K562 (cell line): ENCODE measurements around the gene ZNF503.

Source experiments
- ERF ChIP-seq: fragments of 450-650 bp; formaldehyde crosslinking; IDR thresholded peaks from 2 replicates; pipeline ENCODE4 v1.4.0; 2020; ENCODE audit warnings: mild to moderate bottlenecking, mixed read lengths
- FOXK2 ChIP-seq, 2 experiments: fragments of 450-650 bp; IDR thresholded peaks in 1 of 2; conservative IDR thresholded peaks in 1 of 2; 2 replicates each; pipeline ENCODE4 v1.6.1; 2016; ENCODE audit warnings: low read depth in 2 of 2, mild to moderate bottlenecking in 1 of 2
- MLX ChIP-seq, 2 experiments: fragments of 450-650 bp in 1 of 2; sonication (generic) in 1 of 2; formaldehyde crosslinking; conservative IDR thresholded peaks; 2 replicates each; pipeline versions ENCODE4 v1.4.0 to v1.8.1; 2020 to 2022; ENCODE audit warnings: mild to moderate bottlenecking in 1 of 2, missing genetic modification reagents in 1 of 2
- TF ChIP-seq, protein P1 (sequence below): fragments of 450-650 bp; formaldehyde crosslinking; conservative IDR thresholded peaks from 2 replicates; pipeline ENCODE4 v1.4.0; 2022; ENCODE audit warnings: mild to moderate bottlenecking, missing genetic modification characterization
- TF ChIP-seq, protein P2 (sequence below): sonication (generic); formaldehyde crosslinking; IDR thresholded peaks from 2 replicates; pipeline ENCODE4 v1.8.0; 2022; ENCODE audit warnings: missing genetic modification reagents, mild to moderate bottlenecking, borderline replicate concordance
- TF ChIP-seq, protein P3 (sequence below), 3 experiments: IDR thresholded peaks in 2 of 3; conservative IDR thresholded peaks in 1 of 3; 2 replicates each; pipeline ENCODE4 v1.5.1; 2011 to 2012; ENCODE audit warnings: low read length in 3 of 3, mild to moderate bottlenecking in 3 of 3, control low read depth in 2 of 3, improper control_type of control experiment in 1 of 3, inconsistent platforms in 1 of 3, low read depth in 1 of 3, mixed read lengths in 1 of 3, moderate library complexity in 1 of 3; ENCODE audit not compliant: insufficient read depth in 2 of 3

- TF ChIP-seq MLX (CRISPR knock-in tag; conservative IDR thresholded peaks at IDR 0.05) (no peak), FOXK2 (conservative IDR thresholded peaks at IDR 0.05 in 1 of 2, IDR thresholded peaks at IDR 0.05 in 1 of 2; ENCODE audit: low read depth in 2 of 2) (no peak), ERF (CRISPR knock-in tag) (no peak)
- TF ChIP-seq, protein P1, sequence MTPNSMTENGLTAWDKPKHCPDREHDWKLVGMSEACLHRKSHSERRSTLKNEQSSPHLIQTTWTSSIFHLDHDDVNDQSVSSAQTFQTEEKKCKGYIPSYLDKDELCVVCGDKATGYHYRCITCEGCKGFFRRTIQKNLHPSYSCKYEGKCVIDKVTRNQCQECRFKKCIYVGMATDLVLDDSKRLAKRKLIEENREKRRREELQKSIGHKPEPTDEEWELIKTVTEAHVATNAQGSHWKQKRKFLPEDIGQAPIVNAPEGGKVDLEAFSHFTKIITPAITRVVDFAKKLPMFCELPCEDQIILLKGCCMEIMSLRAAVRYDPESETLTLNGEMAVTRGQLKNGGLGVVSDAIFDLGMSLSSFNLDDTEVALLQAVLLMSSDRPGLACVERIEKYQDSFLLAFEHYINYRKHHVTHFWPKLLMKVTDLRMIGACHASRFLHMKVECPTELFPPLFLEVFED (CRISPR knock-in tag), result no peak
- TF ChIP-seq, protein P2, sequence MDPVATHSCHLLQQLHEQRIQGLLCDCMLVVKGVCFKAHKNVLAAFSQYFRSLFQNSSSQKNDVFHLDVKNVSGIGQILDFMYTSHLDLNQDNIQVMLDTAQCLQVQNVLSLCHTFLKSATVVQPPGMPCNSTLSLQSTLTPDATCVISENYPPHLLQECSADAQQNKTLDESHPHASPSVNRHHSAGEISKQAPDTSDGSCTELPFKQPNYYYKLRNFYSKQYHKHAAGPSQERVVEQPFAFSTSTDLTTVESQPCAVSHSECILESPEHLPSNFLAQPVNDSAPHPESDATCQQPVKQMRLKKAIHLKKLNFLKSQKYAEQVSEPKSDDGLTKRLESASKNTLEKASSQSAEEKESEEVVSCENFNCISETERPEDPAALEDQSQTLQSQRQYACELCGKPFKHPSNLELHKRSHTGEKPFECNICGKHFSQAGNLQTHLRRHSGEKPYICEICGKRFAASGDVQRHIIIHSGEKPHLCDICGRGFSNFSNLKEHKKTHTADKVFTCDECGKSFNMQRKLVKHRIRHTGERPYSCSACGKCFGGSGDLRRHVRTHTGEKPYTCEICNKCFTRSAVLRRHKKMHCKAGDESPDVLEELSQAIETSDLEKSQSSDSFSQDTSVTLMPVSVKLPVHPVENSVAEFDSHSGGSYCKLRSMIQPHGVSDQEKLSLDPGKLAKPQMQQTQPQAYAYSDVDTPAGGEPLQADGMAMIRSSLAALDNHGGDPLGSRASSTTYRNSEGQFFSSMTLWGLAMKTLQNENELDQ, result no peak
- TF ChIP-seq, protein P3, sequence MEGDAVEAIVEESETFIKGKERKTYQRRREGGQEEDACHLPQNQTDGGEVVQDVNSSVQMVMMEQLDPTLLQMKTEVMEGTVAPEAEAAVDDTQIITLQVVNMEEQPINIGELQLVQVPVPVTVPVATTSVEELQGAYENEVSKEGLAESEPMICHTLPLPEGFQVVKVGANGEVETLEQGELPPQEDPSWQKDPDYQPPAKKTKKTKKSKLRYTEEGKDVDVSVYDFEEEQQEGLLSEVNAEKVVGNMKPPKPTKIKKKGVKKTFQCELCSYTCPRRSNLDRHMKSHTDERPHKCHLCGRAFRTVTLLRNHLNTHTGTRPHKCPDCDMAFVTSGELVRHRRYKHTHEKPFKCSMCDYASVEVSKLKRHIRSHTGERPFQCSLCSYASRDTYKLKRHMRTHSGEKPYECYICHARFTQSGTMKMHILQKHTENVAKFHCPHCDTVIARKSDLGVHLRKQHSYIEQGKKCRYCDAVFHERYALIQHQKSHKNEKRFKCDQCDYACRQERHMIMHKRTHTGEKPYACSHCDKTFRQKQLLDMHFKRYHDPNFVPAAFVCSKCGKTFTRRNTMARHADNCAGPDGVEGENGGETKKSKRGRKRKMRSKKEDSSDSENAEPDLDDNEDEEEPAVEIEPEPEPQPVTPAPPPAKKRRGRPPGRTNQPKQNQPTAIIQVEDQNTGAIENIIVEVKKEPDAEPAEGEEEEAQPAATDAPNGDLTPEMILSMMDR (IDR thresholded peaks at IDR 0.05 in 2 of 3, conservative IDR thresholded peaks at IDR 0.05 in 1 of 3; ENCODE audit: insufficient read depth in 2 of 3, low read depth in 1 of 3, low read length in 3 of 3), result no peak
These were observed 5.7 kb upstream of the ZNF503 start for GRCh38 chr10:75407224-75407712.
